C4-2B (cell line): ENCODE results near the gene LTN1.

Experiments
- CTCF ChIP-seq: fragments of 450-650 bp; conservative IDR thresholded peaks from 2 replicates; pipeline ENCODE4 v1.5.1; 2017; ENCODE audit warnings: mild to moderate bottlenecking
- ZFX ChIP-seq: fragments of 450-650 bp; IDR thresholded peaks from 2 replicates; pipeline ENCODE4 v1.6.1; 2017

- TF ChIP-seq CTCF (no peak), ZFX (no peak)
Observed at GRCh38 chr21:28913071-28913470, 79.6 kb downstream of the LTN1 start.
